GM23338 (cell line): ENCODE measurements around the gene WWC1. TPM values are rescaled to one million over a fixed set of nuclear protein-coding genes. Genes with fewer than 3 reads are reported as not detected.

ENCODE experiments used
- ATAC-seq: fragments of 200-7000 bp; cut with Tn5 transposase; 3 replicates; pipeline ENCODE4 v1.9.1; 2020
- DNase-seq: peaks from one replicate; pipeline ENCODE4 v3.0.0-alpha.2; 2015; ENCODE audit warnings: low spot score
- H2AFZ ChIP-seq: fragments of 200-600 bp; sonication (generic); 2 replicates; pipeline ENCODE4 v1.8.0; 2016; ENCODE audit warnings: antibody characterized with exemption, mild to moderate bottlenecking, moderate library complexity
- H3F3A ChIP-seq: fragments of 200-600 bp; sonication (generic); replicated peaks from 2 replicates; pipeline ENCODE4 v1.8.0; 2017; ENCODE audit warnings: antibody characterized with exemption, mixed run types, low read depth
- H3K27ac ChIP-seq: fragments of 200-600 bp; sonication (generic); 2 replicates; pipeline ENCODE4 v1.6.1; 2016; ENCODE audit warnings: low read depth
- H3K27me3 ChIP-seq: fragments of 200-600 bp; sonication (generic); 2 replicates; pipeline ENCODE4 v1.8.0; 2016; ENCODE audit warnings: mild to moderate bottlenecking, mixed run types, moderate library complexity; ENCODE audit not compliant: insufficient read depth
- H3K36me3 ChIP-seq: fragments of 200-600 bp; sonication (generic); 2 replicates; pipeline ENCODE4 v1.8.0; 2016; ENCODE audit warnings: mild to moderate bottlenecking; ENCODE audit not compliant: insufficient read depth
- H3K4me1 ChIP-seq: fragments of 200-600 bp; sonication (generic); 2 replicates; pipeline ENCODE4 v1.8.0; 2016; ENCODE audit warnings: mild to moderate bottlenecking, moderate library complexity; ENCODE audit not compliant: insufficient read depth
- H3K4me2 ChIP-seq: fragments of 200-600 bp; sonication (generic); 2 replicates; pipeline ENCODE4 v1.7.1; 2017; ENCODE audit warnings: mixed run types
- H3K4me3 ChIP-seq: fragments of 200-600 bp; sonication (generic); 2 replicates; pipeline ENCODE4 v1.6.1; 2016; ENCODE audit warnings: mixed run types
- H3K79me2 ChIP-seq: fragments of 200-600 bp; sonication (generic); replicated peaks from 2 replicates; pipeline ENCODE4 v1.8.0; 2017; ENCODE audit warnings: mild to moderate bottlenecking; ENCODE audit not compliant: insufficient read depth
- H3K9me2 ChIP-seq: fragments of 200-600 bp; sonication (generic); 2 replicates; pipeline ENCODE4 v1.8.0; 2017; ENCODE audit not compliant: insufficient read depth
- H4K20me1 ChIP-seq: fragments of 200-600 bp; sonication (generic); replicated peaks from 2 replicates; pipeline ENCODE4 v1.8.0; 2017; ENCODE audit warnings: mild to moderate bottlenecking; ENCODE audit not compliant: insufficient read depth
- H3K27ac Mint-ChIP-seq: 2 replicates; pipeline ENCODE4 v1.8.0; 2020; ENCODE audit warnings: inconsistent platforms, mild to moderate bottlenecking, moderate library complexity, mixed read lengths
- H3K27me3 Mint-ChIP-seq: 3 replicates; pipeline ENCODE4 v1.8.0; 2022; ENCODE audit warnings: low read depth, mild to moderate bottlenecking, moderate library complexity, mixed read lengths, inconsistent platforms; ENCODE audit not compliant: insufficient read depth, poor library complexity
- H3K36me3 Mint-ChIP-seq: 3 replicates; pipeline ENCODE4 v1.8.0; 2021; ENCODE audit warnings: low read depth, mild to moderate bottlenecking, inconsistent platforms, moderate library complexity, mixed read lengths
- H3K4me1 Mint-ChIP-seq: 3 replicates; pipeline ENCODE4 v1.8.0; 2020; ENCODE audit warnings: mild to moderate bottlenecking, inconsistent platforms, mixed read lengths
- H3K4me3 Mint-ChIP-seq: 3 replicates; pipeline ENCODE4 v1.8.0; 2021; ENCODE audit warnings: moderate library complexity, mild to moderate bottlenecking, inconsistent platforms, mixed read lengths
- H3K9me3 Mint-ChIP-seq: 3 replicates; pipeline ENCODE4 v1.8.0; 2020; ENCODE audit warnings: moderate library complexity, mild to moderate bottlenecking, inconsistent platforms, mixed read lengths
- CTCF ChIP-seq, 2 experiments: fragments of 200-600 bp in 1 of 2; sonication (generic) in 1 of 2; conservative IDR thresholded peaks; 2 replicates each; pipeline versions ENCODE4 v1.5.1 to v1.6.1; 2016 to 2017; ENCODE audit warnings: antibody characterized with exemption in 2 of 2, low read depth in 2 of 2, mild to moderate bottlenecking in 2 of 2, moderate library complexity in 1 of 2
- ZNF462 ChIP-seq: fragments of 250-450 bp; sonication (Bioruptor Pico); IDR thresholded peaks from 2 replicates; pipeline ENCODE4 v1.5.0; 2020; ENCODE audit warnings: mild to moderate bottlenecking, moderate library complexity
- polyA plus RNA-seq: library from polyadenylated mRNA; unstranded; fragments of >200 nt; fragmentation: Nextera tagmentation; extraction: Ambion mirVana; gene quantifications from 2 replicates; pipeline ENCODE4 v1.2.1, GENCODE V29; 2016
- total RNA-seq: library from RNA; depleted of rRNA; stranded (reverse); fragments of >200 nt; shearing (Covaris generic); gene quantifications from 2 replicates; pipeline ENCODE4 v1.2.3, GENCODE V29; 2014

The WWC1 gene
- total and polyA plus RNA-seq, 2 experiments from 2014 or later: 25.4 to 27.8 TPM

- Histone ChIP-seq H3K4me3 (peak overlapping the region; percentile 17; the same call in 1 of the 2 replicates), H3K27me3 (no peaks in the 10 kb centered on the region), H3K27ac (peak overlapping the region; percentile 82), H3K4me1 (peaks cover 42% of the 10 kb centered on the region), H3K36me3 (no peaks in the 10 kb centered on the region), H3K4me2 (peak overlapping the region; percentile 36), H3K9me2 (0 out of 2 replicates have a peak, but pooled peaks cover 3% of the 10 kb centered on the region), H3F3A (peaks cover 6% of the 10 kb centered on the region; the same call in 1 of the 2 replicates), H4K20me1 (peaks cover 9% of the 10 kb centered on the region; the same call in 1 of the 2 replicates), H2AFZ (no peak overlapping the region), H3K79me2 (peaks cover 53% of the 10 kb centered on the region)
- Mint-ChIP-seq H3K9me3 (no peaks in the 10 kb centered on the region), H3K36me3 (peaks cover 11% of the 10 kb centered on the region), H3K27ac (peak overlapping the region; percentile 48), H3K27me3 (peaks cover 15% of the 10 kb centered on the region), H3K4me3 (peak overlapping the region; percentile 42), H3K4me1 (peaks cover 63% of the 10 kb centered on the region)
- TF ChIP-seq CTCF (conservative IDR thresholded peaks at IDR 0.05; ENCODE audit: low read depth in 2 of 2): no peak
- no peak for TF ChIP-seq ZNF462 (CRISPR knock-in tag)
- peak; percentile 90 for DNase-seq
- peak; percentile 80 for ATAC-seq
Measured at GRCh38 chr5:168346417-168346816, 55.0 kb downstream of the WWC1 start.
